SK-N-SH (cell line): ENCODE measurements around the gene SRSF2. TPM values are rescaled to one million over a fixed set of nuclear protein-coding genes. Genes with fewer than 3 reads are reported as not detected.

ENCODE experiments used
- CTCF ChIA-PET: fragments of 300-600, 350-600 bp; formaldehyde crosslinking; extraction: SDS; loops from one replicate; lab custom pipeline; 2021; lab: Yijun Ruan, JAX
- POLR2A ChIA-PET: fragments of 350-600 bp; sonication (Branson Sonifier 250); formaldehyde crosslinking; extraction: SDS; loops from one replicate; lab custom pipeline; 2020; ENCODE audit warnings: antibody characterized with exemption, inconsistent platforms; lab: Yijun Ruan, JAX
- DNase-seq: peaks from one replicate; pipeline ENCODE4 v3.0.0; 2012
- H2AFZ ChIP-seq: fragments of 200-600 bp; sonication (generic); 2 replicates; pipeline ENCODE4 v1.8.1; 2016; ENCODE audit warnings: antibody characterized with exemption, mild to moderate bottlenecking, low read depth
- H3F3A ChIP-seq: fragments of 200-600 bp; sonication (generic); replicated peaks from 2 replicates; pipeline ENCODE3; 2016; ENCODE audit warnings: antibody characterized with exemption, mild to moderate bottlenecking; ENCODE audit not compliant: insufficient read depth
- H3K27ac ChIP-seq, 2 experiments: fragments of 200-500 bp in 1 of 2; fragments of 200-600 bp in 1 of 2; sonication (Bioruptor generic) in 1 of 2; sonication (generic), shearing (Covaris generic) in 1 of 2; 2 replicates each; pipeline versions ENCODE4 v1.5.1 to v1.6.1; 2014 to 2016; ENCODE audit warnings: low read depth in 2 of 2, inconsistent platforms in 1 of 2, low read length in 1 of 2, mild to moderate bottlenecking in 1 of 2, mixed read lengths in 1 of 2
- H3K27me3 ChIP-seq: fragments of 200-600 bp; sonication (generic), shearing (Covaris generic); 2 replicates; pipeline ENCODE4 v1.6.1; 2016; ENCODE audit warnings: mixed run types; ENCODE audit not compliant: insufficient read depth
- H3K36me3 ChIP-seq, 2 experiments: fragments of 200-500 bp in 1 of 2; fragments of 200-600 bp in 1 of 2; sonication (Bioruptor generic) in 1 of 2; sonication (generic) in 1 of 2; replicated peaks in 1 of 2; 2 replicates each; pipeline versions ENCODE3 to v1.5.1; 2014 to 2016; ENCODE audit warnings: low read length in 1 of 2, mild to moderate bottlenecking in 1 of 2; ENCODE audit not compliant: insufficient read depth in 2 of 2, control insufficient read depth in 1 of 2
- H3K4me1 ChIP-seq, 2 experiments: fragments of 200-500 bp in 1 of 2; fragments of 200-600 bp in 1 of 2; sonication (Bioruptor generic) in 1 of 2; sonication (generic), shearing (Covaris generic) in 1 of 2; 2 replicates each; pipeline versions ENCODE4 v1.5.1 to v1.6.1; 2014 to 2016; ENCODE audit warnings: low read depth in 1 of 2, low read length in 1 of 2, mixed run types in 1 of 2; ENCODE audit not compliant: insufficient read depth in 2 of 2, control insufficient read depth in 1 of 2
- H3K4me2 ChIP-seq: fragments of 200-600 bp; sonication (generic), shearing (Covaris generic); 2 replicates; pipeline ENCODE4 v1.6.1; 2017; ENCODE audit warnings: mixed run types
- H3K4me3 ChIP-seq, 2 experiments: fragments of 200-500 bp in 1 of 2; fragments of 200-600 bp in 1 of 2; sonication (Bioruptor generic) in 1 of 2; sonication (generic), shearing (Covaris generic) in 1 of 2; 2 replicates each; pipeline versions ENCODE4 v1.5.1 to v1.8.1; 2014 to 2016; ENCODE audit warnings: low read depth in 2 of 2, inconsistent platforms in 1 of 2, low read length in 1 of 2, mild to moderate bottlenecking in 1 of 2, mixed read lengths in 1 of 2, moderate library complexity in 1 of 2
- H3K79me2 ChIP-seq: fragments of 200-600 bp; sonication (generic); 2 replicates; pipeline ENCODE4 v1.8.1; 2017; ENCODE audit warnings: mild to moderate bottlenecking; ENCODE audit not compliant: insufficient read depth
- H3K9ac ChIP-seq: fragments of 200-600 bp; sonication (generic); 2 replicates; pipeline ENCODE4 v1.6.1; 2017; ENCODE audit warnings: mixed run types
- H3K9me2 ChIP-seq: fragments of 200-600 bp; sonication (generic); 2 replicates; pipeline ENCODE4 v1.6.1; 2017; ENCODE audit warnings: mixed run types
- H3K9me3 ChIP-seq: fragments of 200-600 bp; sonication (generic); 2 replicates; pipeline ENCODE4 v1.6.1; 2017; ENCODE audit warnings: mixed run types, mild to moderate bottlenecking, moderate library complexity
- H4K20me1 ChIP-seq: fragments of 200-600 bp; sonication (generic); 2 replicates; pipeline ENCODE4 v1.6.1; 2017; ENCODE audit warnings: mild to moderate bottlenecking, mixed run types; ENCODE audit not compliant: insufficient read depth
- CTCF ChIP-seq: fragments of 200-600 bp; sonication (generic); IDR thresholded peaks from 2 replicates; pipeline ENCODE4 v1.6.1; 2017; ENCODE audit warnings: antibody characterized with exemption, mild to moderate bottlenecking, moderate library complexity
- EZH2phosphoT487 ChIP-seq: fragments of 200-600 bp; sonication (generic); IDR thresholded peaks from 2 replicates; pipeline ENCODE4 v1.6.1; 2017; ENCODE audit warnings: low read depth, mixed run types, mild to moderate bottlenecking, antibody characterized with exemption, moderate library complexity, borderline replicate concordance
- RFX5 ChIP-seq: IDR thresholded peaks from 2 replicates; pipeline ENCODE4 v1.6.1; 2012; ENCODE audit warnings: mild to moderate bottlenecking, improper control_type of control experiment, low read length
- RXRA ChIP-seq: IDR thresholded peaks from 2 replicates; pipeline ENCODE4 v1.4.0; 2012; ENCODE audit warnings: low read depth, mild to moderate bottlenecking, borderline replicate concordance
- SMC3 ChIP-seq: IDR thresholded peaks from 2 replicates; pipeline ENCODE4 v1.6.1; 2012; ENCODE audit warnings: low read depth, low read length, improper control_type of control experiment
- TAF1 ChIP-seq: IDR thresholded peaks from 2 replicates; pipeline ENCODE4 v1.6.1; 2012; ENCODE audit warnings: low read depth, mild to moderate bottlenecking, low read length, moderate library complexity, borderline replicate concordance
- TCF12 ChIP-seq: IDR thresholded peaks from 2 replicates; pipeline ENCODE4 v1.4.0; 2012
- TEAD4 ChIP-seq: IDR thresholded peaks from 2 replicates; pipeline ENCODE4 v1.4.0; 2012; ENCODE audit warnings: mild to moderate bottlenecking, borderline replicate concordance; ENCODE audit not compliant: insufficient read depth
- WGBS: methylation state at CpG from one replicate; pipeline ENCODE4 v1.1.6; 2017; ENCODE audit warnings: low lambda C conversion rate; 5-methylcytosine and 5-hydroxymethylcytosine counted together
- polyA plus RNA-seq, 3 experiments: library from polyadenylated mRNA; depleted of rRNA; stranded (reverse); fragments of >200 nt; gene quantifications; 2 replicates each; pipeline ENCODE4 v1.2.3, GENCODE V29; 2012
- TF ChIP-seq, protein P1 (sequence below): IDR thresholded peaks from 2 replicates; pipeline ENCODE4; 2012
- TF ChIP-seq, protein P2 (sequence below): IDR thresholded peaks from 2 replicates; pipeline ENCODE4 v1.4.0; 2012; ENCODE audit warnings: low read depth
- TF ChIP-seq, protein P3 (sequence below): IDR thresholded peaks from 2 replicates; pipeline ENCODE4 v1.6.1; 2012; ENCODE audit warnings: mild to moderate bottlenecking, low read depth, low read length, moderate library complexity
- TF ChIP-seq, protein P4 (sequence below): IDR thresholded peaks from 2 replicates; pipeline ENCODE4 v1.4.0; 2012; ENCODE audit warnings: low read depth, borderline replicate concordance

SRSF2 gene
- polyA plus RNA-seq, 1 of the 3 experiments (the other 2 are of a cell fraction) = 211 TPM

DNA sequence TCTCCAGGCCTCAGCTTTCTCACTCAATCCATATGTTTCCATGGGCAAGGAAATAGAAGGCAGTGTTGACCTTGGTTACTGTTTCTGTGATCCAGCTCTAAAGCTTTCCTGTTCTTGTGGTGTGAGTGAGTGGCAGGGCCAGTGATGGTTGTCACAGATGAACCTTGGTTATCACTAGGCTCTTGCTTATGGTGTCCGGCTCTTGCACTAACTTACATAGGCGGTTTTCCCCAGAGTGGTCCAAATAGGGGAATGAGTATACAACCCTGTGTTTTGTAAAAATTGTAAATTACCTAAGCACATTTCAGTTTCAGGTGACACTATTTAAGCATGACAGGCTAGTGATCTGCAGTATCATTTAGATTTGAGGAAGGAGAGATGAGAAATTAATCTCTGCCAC lies 7.6 kb upstream of the SRSF2 start:
- no peaks in the 10 kb centered on the region for H4K20me1 ChIP-seq
- H3K9me2 ChIP-seq = no peaks in the 10 kb centered on the region
- H3K9me3 ChIP-seq = no peaks in the 10 kb centered on the region
- H3K36me3 ChIP-seq = peaks cover 38 to 49% of the 10 kb centered on the region in 2 experiments
- H3K4me3 ChIP-seq = no peak overlapping the region
- ChIA-PET POLR2A (no interaction called here), CTCF (no interaction called here)
- WGBS = 98% methylated on average over 2 of the region's 2 CpGs
- H3F3A ChIP-seq = peaks cover 12% of the 10 kb centered on the region
- no peak overlapping the region for H3K4me2 ChIP-seq
- DNase-seq = no peak
- H3K27me3 ChIP-seq = no peaks in the 10 kb centered on the region
- peaks cover 16% of the 10 kb centered on the region for H3K79me2 ChIP-seq
- no peak overlapping the region for H3K27ac ChIP-seq
- H3K4me1 ChIP-seq = peaks cover 3 to 6% of the 10 kb centered on the region in 2 experiments; a peak in 3 of 4 replicates
- TF ChIP-seq TAF1 = no peak
- TF ChIP-seq TEAD4 = no peak
- TF ChIP-seq, protein P1, sequence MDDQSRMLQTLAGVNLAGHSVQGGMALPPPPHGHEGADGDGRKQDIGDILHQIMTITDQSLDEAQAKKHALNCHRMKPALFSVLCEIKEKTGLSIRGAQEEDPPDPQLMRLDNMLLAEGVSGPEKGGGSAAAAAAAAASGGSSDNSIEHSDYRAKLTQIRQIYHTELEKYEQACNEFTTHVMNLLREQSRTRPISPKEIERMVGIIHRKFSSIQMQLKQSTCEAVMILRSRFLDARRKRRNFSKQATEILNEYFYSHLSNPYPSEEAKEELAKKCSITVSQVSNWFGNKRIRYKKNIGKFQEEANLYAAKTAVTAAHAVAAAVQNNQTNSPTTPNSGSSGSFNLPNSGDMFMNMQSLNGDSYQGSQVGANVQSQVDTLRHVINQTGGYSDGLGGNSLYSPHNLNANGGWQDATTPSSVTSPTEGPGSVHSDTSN = no peak
- no peak for TF ChIP-seq RFX5
- TF ChIP-seq TCF12 = no peak
- TF ChIP-seq RXRA = no peak
- TF ChIP-seq, protein P2, sequence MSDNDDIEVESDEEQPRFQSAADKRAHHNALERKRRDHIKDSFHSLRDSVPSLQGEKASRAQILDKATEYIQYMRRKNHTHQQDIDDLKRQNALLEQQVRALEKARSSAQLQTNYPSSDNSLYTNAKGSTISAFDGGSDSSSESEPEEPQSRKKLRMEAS = no peak
- no peak for TF ChIP-seq EZH2phosphoT487
- TF ChIP-seq CTCF = no peak
- no peak for TF ChIP-seq SMC3
- TF ChIP-seq, protein P3, sequence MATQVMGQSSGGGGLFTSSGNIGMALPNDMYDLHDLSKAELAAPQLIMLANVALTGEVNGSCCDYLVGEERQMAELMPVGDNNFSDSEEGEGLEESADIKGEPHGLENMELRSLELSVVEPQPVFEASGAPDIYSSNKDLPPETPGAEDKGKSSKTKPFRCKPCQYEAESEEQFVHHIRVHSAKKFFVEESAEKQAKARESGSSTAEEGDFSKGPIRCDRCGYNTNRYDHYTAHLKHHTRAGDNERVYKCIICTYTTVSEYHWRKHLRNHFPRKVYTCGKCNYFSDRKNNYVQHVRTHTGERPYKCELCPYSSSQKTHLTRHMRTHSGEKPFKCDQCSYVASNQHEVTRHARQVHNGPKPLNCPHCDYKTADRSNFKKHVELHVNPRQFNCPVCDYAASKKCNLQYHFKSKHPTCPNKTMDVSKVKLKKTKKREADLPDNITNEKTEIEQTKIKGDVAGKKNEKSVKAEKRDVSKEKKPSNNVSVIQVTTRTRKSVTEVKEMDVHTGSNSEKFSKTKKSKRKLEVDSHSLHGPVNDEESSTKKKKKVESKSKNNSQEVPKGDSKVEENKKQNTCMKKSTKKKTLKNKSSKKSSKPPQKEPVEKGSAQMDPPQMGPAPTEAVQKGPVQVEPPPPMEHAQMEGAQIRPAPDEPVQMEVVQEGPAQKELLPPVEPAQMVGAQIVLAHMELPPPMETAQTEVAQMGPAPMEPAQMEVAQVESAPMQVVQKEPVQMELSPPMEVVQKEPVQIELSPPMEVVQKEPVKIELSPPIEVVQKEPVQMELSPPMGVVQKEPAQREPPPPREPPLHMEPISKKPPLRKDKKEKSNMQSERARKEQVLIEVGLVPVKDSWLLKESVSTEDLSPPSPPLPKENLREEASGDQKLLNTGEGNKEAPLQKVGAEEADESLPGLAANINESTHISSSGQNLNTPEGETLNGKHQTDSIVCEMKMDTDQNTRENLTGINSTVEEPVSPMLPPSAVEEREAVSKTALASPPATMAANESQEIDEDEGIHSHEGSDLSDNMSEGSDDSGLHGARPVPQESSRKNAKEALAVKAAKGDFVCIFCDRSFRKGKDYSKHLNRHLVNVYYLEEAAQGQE = no peak
- TF ChIP-seq, protein P4, sequence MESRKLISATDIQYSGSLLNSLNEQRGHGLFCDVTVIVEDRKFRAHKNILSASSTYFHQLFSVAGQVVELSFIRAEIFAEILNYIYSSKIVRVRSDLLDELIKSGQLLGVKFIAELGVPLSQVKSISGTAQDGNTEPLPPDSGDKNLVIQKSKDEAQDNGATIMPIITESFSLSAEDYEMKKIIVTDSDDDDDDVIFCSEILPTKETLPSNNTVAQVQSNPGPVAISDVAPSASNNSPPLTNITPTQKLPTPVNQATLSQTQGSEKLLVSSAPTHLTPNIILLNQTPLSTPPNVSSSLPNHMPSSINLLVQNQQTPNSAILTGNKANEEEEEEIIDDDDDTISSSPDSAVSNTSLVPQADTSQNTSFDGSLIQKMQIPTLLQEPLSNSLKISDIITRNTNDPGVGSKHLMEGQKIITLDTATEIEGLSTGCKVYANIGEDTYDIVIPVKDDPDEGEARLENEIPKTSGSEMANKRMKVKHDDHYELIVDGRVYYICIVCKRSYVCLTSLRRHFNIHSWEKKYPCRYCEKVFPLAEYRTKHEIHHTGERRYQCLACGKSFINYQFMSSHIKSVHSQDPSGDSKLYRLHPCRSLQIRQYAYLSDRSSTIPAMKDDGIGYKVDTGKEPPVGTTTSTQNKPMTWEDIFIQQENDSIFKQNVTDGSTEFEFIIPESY = no peak
- H3K9ac ChIP-seq = no peak overlapping the region
- no peak overlapping the region for H2AFZ ChIP-seq
